ENCODE results near the gene PVR. TPM values are rescaled to one million over a fixed set of nuclear protein-coding genes. Genes with fewer than 3 reads are reported as not detected.

PVR gene
- total RNA-seq, 4 donors from 2014 or later: 27.1 to 58.5 (median 33.4) TPM

- TF ChIP-seq POLR2A (IDR thresholded peaks at IDR 0.05) (no peak), POLR2AphosphoS5 (IDR thresholded peaks at IDR 0.05) (peak; percentile 35), CTCF (IDR thresholded peaks at IDR 0.05) (no peak), EP300 (IDR thresholded peaks at IDR 0.05) (no peak)
- 26 to 35% methylated on average over 17 to 23 of the region's 25 CpGs for WGBS, 2 donors (ENCODE audit: low coverage in 1 of 2)
- peak; percentile 55 for ATAC-seq
Measured at GRCh38 chr19:44684892-44685863, 41.5 kb downstream of the PVR start.

GRCh38 chr19:44685877-44686276 lies 42.2 kb downstream of the PVR start:
- no peak for ATAC-seq
- Histone ChIP-seq H3K36me3 (peaks cover 0 to 25% of the 10 kb centered on the region in 2 donors), H3K27ac (no peak overlapping the region), H3K4me1 (peaks cover 0 to 19% (median 6%) of the 10 kb centered on the region in 3 donors), H3K4me3 (no peak overlapping the region), H3K27me3 (peaks cover 4% of the 10 kb centered on the region), H3K9me3 (no peaks in the 10 kb centered on the region)
- WGBS, 2 donors (ENCODE audit: low coverage in 1 of 2): 50 to 74% methylated on average over 1 to 4 of the region's 4 CpGs
- TF ChIP-seq EP300 (IDR thresholded peaks at IDR 0.05) (no peak), CTCF (IDR thresholded peaks at IDR 0.05) (no peak), POLR2AphosphoS5 (IDR thresholded peaks at IDR 0.05) (no peak), POLR2A (IDR thresholded peaks at IDR 0.05) (no peak)

More at GRCh38 chr19:44684892-44685863, 41.5 kb downstream of the PVR start:
- peak overlapping the region in 2 of 4 donors; percentile 7 to 57 for H3K27ac ChIP-seq
- H3K4me1 ChIP-seq: peaks cover 0 to 19% (median 6%) of the 10 kb centered on the region in 3 donors
- no peaks in the 10 kb centered on the region for H3K9me3 ChIP-seq
- no peak overlapping the region for H3K4me3 ChIP-seq
- peaks cover 4% of the 10 kb centered on the region for H3K27me3 ChIP-seq
- H3K36me3 ChIP-seq: peaks cover 0 to 32% of the 10 kb centered on the region in 2 donors

- no peak overlapping the region for H3K27ac ChIP-seq
- H3K9me3 ChIP-seq: no peaks in the 10 kb centered on the region
- H3K4me1 ChIP-seq: peaks cover 0 to 22% (median 6%) of the 10 kb centered on the region in 3 donors
- no peak for ATAC-seq
- H3K36me3 ChIP-seq: peaks cover 0 to 20% of the 10 kb centered on the region in 2 donors
- TF ChIP-seq POLR2A (IDR thresholded peaks at IDR 0.05) (no peak), POLR2AphosphoS5 (IDR thresholded peaks at IDR 0.05) (no peak), CTCF (IDR thresholded peaks at IDR 0.05) (no peak), EP300 (IDR thresholded peaks at IDR 0.05) (no peak)
- 72% methylated on average over 4 of the region's 4 CpGs for WGBS, 2 donors (ENCODE audit: low coverage in 1 of 2)
- H3K4me3 ChIP-seq: no peak overlapping the region
- peaks cover 4% of the 10 kb centered on the region for H3K27me3 ChIP-seq
Measured at GRCh38 chr19:44686896-44687295, 43.2 kb downstream of the PVR start.

GRCh38 chr19:44687888-44688287 lies 44.2 kb downstream of the PVR start:
- Histone ChIP-seq H3K9me3 (no peaks in the 10 kb centered on the region), H3K4me3 (no peak overlapping the region), H3K27me3 (peaks cover 4% of the 10 kb centered on the region), H3K4me1 (peaks cover 0 to 30% (median 6%) of the 10 kb centered on the region in 3 donors), H3K36me3 (peaks cover 0 to 12% of the 10 kb centered on the region in 2 donors), H3K27ac (no peak overlapping the region)
- ATAC-seq: no peak
- WGBS, 2 donors (ENCODE audit: low coverage in 1 of 2): 83 to 86% methylated on average over 7 of the region's 7 CpGs
- TF ChIP-seq EP300 (IDR thresholded peaks at IDR 0.05): no peak
- no peak for TF ChIP-seq CTCF (IDR thresholded peaks at IDR 0.05)
- no peak for TF ChIP-seq POLR2AphosphoS5 (IDR thresholded peaks at IDR 0.05)
- TF ChIP-seq POLR2A (IDR thresholded peaks at IDR 0.05): no peak

All from gastroesophageal sphincter (tissue), 4 donors.